ENCODE data around the gene TBC1D7. TPM values are rescaled to one million over a fixed set of nuclear protein-coding genes. Genes with fewer than 3 reads are reported as not detected.

The TBC1D7 gene
- total RNA-seq, 4 donors from 2014 or later: 4.4 to 23.6 (median 12.5) TPM; not detected in 1

- no peak overlapping the region for H3K4me3 ChIP-seq
- no peak overlapping the region for H3K27ac ChIP-seq
- no peak for DNase-seq
- intact Hi-C loops (cut with DNase I; ENCODE audit: low total_unique reads): no loop called here
- H3K36me3 ChIP-seq: no peaks in the 10 kb centered on the region
- H3K4me1 ChIP-seq: no peaks in the 10 kb centered on the region
- TF ChIP-seq CTCF (IDR thresholded peaks at IDR 0.05) (no peak), POLR2A (IDR thresholded peaks at IDR 0.05) (no peak)
- H3K9me3 ChIP-seq: no peaks in the 10 kb centered on the region
- H3K27me3 ChIP-seq: no peaks in the 10 kb centered on the region
These were observed 61.1 kb downstream of the TBC1D7 start for GRCh38 chr6:13267142-13267651.

- H3K36me3 ChIP-seq: no peaks in the 10 kb centered on the region
- H3K9me3 ChIP-seq: no peaks in the 10 kb centered on the region
- no peaks in the 10 kb centered on the region for H3K4me1 ChIP-seq
- H3K27me3 ChIP-seq: no peaks in the 10 kb centered on the region
- TF ChIP-seq POLR2A (IDR thresholded peaks at IDR 0.05) (no peak), CTCF (IDR thresholded peaks at IDR 0.05) (no peak)
- H3K4me3 ChIP-seq: no peak overlapping the region
- DNase-seq: no peak
- H3K27ac ChIP-seq: no peak overlapping the region
- intact Hi-C loops (cut with DNase I; ENCODE audit: low total_unique reads): no loop called here
These were observed 64.7 kb downstream of the TBC1D7 start for GRCh38 chr6:13263669-13264068.

GRCh38 chr6:13262302-13263230, 65.8 kb downstream of the TBC1D7 start:
- intact Hi-C loops (cut with DNase I; ENCODE audit: low total_unique reads): no loop called here
- Histone ChIP-seq H3K36me3 (no peaks in the 10 kb centered on the region), H3K4me1 (no peaks in the 10 kb centered on the region), H3K27ac (no peak overlapping the region), H3K4me3 (no peak overlapping the region), H3K9me3 (no peaks in the 10 kb centered on the region), H3K27me3 (no peaks in the 10 kb centered on the region)
- TF ChIP-seq CTCF (IDR thresholded peaks at IDR 0.05) (no peak), POLR2A (IDR thresholded peaks at IDR 0.05) (no peak)
- no peak for DNase-seq

GRCh38 chr6:13261464-13261994, 66.8 kb downstream of the TBC1D7 start:
- no peak overlapping the region for H3K4me3 ChIP-seq
- intact Hi-C loops (cut with DNase I; ENCODE audit: low total_unique reads): no loop called here
- H3K27me3 ChIP-seq: no peaks in the 10 kb centered on the region
- no peak for DNase-seq
- H3K27ac ChIP-seq: no peak overlapping the region
- H3K4me1 ChIP-seq: no peaks in the 10 kb centered on the region
- no peaks in the 10 kb centered on the region for H3K9me3 ChIP-seq
- no peaks in the 10 kb centered on the region for H3K36me3 ChIP-seq
- TF ChIP-seq POLR2A (IDR thresholded peaks at IDR 0.05): no peak
- no peak for TF ChIP-seq CTCF (IDR thresholded peaks at IDR 0.05)

GRCh38 chr6:13260831-13261230, 67.5 kb downstream of the TBC1D7 start:
- no peaks in the 10 kb centered on the region for H3K27me3 ChIP-seq
- H3K4me3 ChIP-seq: no peak overlapping the region
- no peak for DNase-seq
- H3K27ac ChIP-seq: no peak overlapping the region
- intact Hi-C loops (cut with DNase I; ENCODE audit: low total_unique reads): no loop called here
- TF ChIP-seq CTCF (IDR thresholded peaks at IDR 0.05) (no peak), POLR2A (IDR thresholded peaks at IDR 0.05) (no peak)
- H3K36me3 ChIP-seq: no peaks in the 10 kb centered on the region
- H3K9me3 ChIP-seq: no peaks in the 10 kb centered on the region
- H3K4me1 ChIP-seq: no peaks in the 10 kb centered on the region

Data from uterus (tissue), 4 donors.